DOHH2 (cell line): ENCODE results near the gene SLF2.

Experiments
- CTCF ChIP-seq: fragments of 200-600 bp; sonication (generic); IDR thresholded peaks from one replicate; pipeline ENCODE4 v1.5.1; 2014; ENCODE audit warnings: antibody characterized with exemption, mild to moderate bottlenecking, low read depth, low read length; ENCODE audit not compliant: poor library complexity, severe bottlenecking
- EZH2phosphoT487 ChIP-seq: fragments of 200-600 bp; sonication (generic); IDR thresholded peaks from 2 replicates; pipeline ENCODE4 v1.6.1; 2017; ENCODE audit warnings: borderline replicate concordance, mild to moderate bottlenecking, antibody characterized with exemption, low read length, moderate library complexity, mixed read lengths

DNA sequence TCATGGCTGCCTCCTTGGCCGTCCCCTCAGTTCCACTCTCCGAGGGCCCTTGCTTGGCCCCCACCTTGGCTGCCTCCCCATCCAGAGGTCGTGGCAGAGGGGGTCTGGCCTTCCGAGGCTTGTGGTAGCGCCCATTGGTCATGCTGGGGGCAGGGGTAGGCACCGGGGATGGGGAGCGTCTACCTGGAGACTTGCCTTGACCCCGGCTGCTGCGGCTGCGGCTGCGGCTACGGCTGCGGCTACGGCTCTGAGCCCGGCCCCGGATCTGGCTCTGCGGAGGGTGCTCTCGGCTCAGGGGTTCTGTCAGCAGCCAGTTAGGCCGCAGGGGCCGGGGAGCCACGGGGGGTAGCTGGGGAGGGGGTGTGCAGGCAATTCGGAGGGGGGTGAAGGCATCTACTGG lies 97.6 kb downstream of the SLF2 start:
- TF ChIP-seq CTCF (no peak), EZH2phosphoT487 (no peak)
